Heart right ventricle (tissue), 16 donors: ENCODE measurements around the gene HIF1AN. TPM values are rescaled to one million over a fixed set of nuclear protein-coding genes. Genes with fewer than 3 reads are reported as not detected.
A peak's percentile ranks its signal among the peaks of the same experiment; 100 is the strongest.

Experiments used
- ATAC-seq, 8 donors: fragments of 200-7000 bp; cut with Tn5 transposase; one replicate each; pipeline ENCODE4 v1.9.1; 2020; ENCODE audit warnings: mild to moderate bottlenecking in 8 of 8, moderate library complexity in 8 of 8, moderate number of reproducible peaks in 1 of 8
- DNase-seq, 2 donors: peaks; one replicate each; pipeline ENCODE4 v3.0.0-alpha.2; 2020
- H3K27ac ChIP-seq, 10 donors: fragments of 200-600 bp; sonication (generic) in 2 of 10; one replicate each; pipeline versions ENCODE4 v1.5.0 to v1.8.0; 2020 to 2022; ENCODE audit warnings: mild to moderate bottlenecking in 3 of 10
- H3K27me3 ChIP-seq, 7 donors: fragments of 200-600 bp; one replicate each; pipeline ENCODE4 v1.8.0; 2021 to 2022; ENCODE audit warnings: mild to moderate bottlenecking in 2 of 7
- H3K36me3 ChIP-seq, 9 donors: fragments of 200-600 bp; sonication (generic) in 1 of 9; one replicate each; pipeline versions ENCODE4 v1.5.0 to v1.8.0; 2020 to 2022; ENCODE audit warnings: mild to moderate bottlenecking in 2 of 9
- H3K4me1 ChIP-seq, 9 donors: fragments of 200-600 bp; sonication (generic) in 1 of 9; one replicate each; pipeline versions ENCODE4 v1.5.0 to v1.8.0; 2020 to 2022; ENCODE audit warnings: mild to moderate bottlenecking in 4 of 9
- H3K4me3 ChIP-seq, 10 donors: fragments of 200-600 bp; sonication (generic) in 2 of 10; one replicate each; pipeline versions ENCODE4 v1.5.0 to v1.8.0; 2020 to 2022; ENCODE audit warnings: mild to moderate bottlenecking in 7 of 10, moderate library complexity in 2 of 10
- H3K9me3 ChIP-seq, 11 donors: fragments of 200-600 bp in 10 of 11; sonication (generic) in 2 of 11; one replicate each; pipeline versions ENCODE4 v1.5.0 to v1.8.0; 2013 to 2022; ENCODE audit warnings: mild to moderate bottlenecking in 2 of 11, control low read depth in 1 of 11, moderate library complexity in 1 of 11
- WGBS, 2 donors: extraction: QIAGEN DNeasy Blood & Tissue Kit; methylation state at CpG; one replicate each; pipeline ENCODE4 v1.1.7; 2013; ENCODE audit warnings: inconsistent platforms in 1 of 2; 5-methylcytosine and 5-hydroxymethylcytosine counted together
- intact Hi-C, 10 donors: fragments of 100-400 bp; cut with DNase I; formaldehyde crosslinking; loops; one replicate each; pipeline versions ENCODE4 v1.11.1 to v1.14.2; 2022
- polyA plus RNA-seq, 2 donors: library from polyadenylated mRNA; stranded (reverse); fragments of 200-250 nt; gene quantifications; one replicate each; pipeline ENCODE4 v1.2.3, GENCODE V29; 2013
- total RNA-seq, 10 donors: library from RNA; stranded (reverse); fragmentation: NEBNext Ultra II Directional in 3 of 10; extraction: Animal tissue kit (Norgen Biotek cat#: 25700) in 3 of 10; gene quantifications; one replicate each; pipeline versions ENCODE4 v1.2.1 to v1.2.4, GENCODE V29; 2021 to 2023
- TF ChIP-seq, protein P1 (sequence below), 9 donors: fragments of 200-600 bp; sonication (generic) in 2 of 9; IDR thresholded peaks; one replicate each; pipeline versions ENCODE4 v1.5.0 to v1.8.0; 2021 to 2022; ENCODE audit warnings: antibody characterized with exemption in 9 of 9, mild to moderate bottlenecking in 5 of 9, moderate library complexity in 1 of 9
- donor health status: Arrhythmogenic right ventricular cardiomyopathy.
- donor health status: ischemic (EF 13 %, LVEDD 7.1; RV severe dilation, severe dysfunction).
- donor health status: healthy with polysubstance abuse.
- donor health status: DM: no; HTN: yes; CAD: no.
- donor health status: DM: no; HTN: no; CAD: no.
- donor health status: ischemic (EF 25% LVEDD 6.9; RV normal size, moderate dysfunction).
- donor health status: ischemic (EF 25% LVEDD 5.7; RV mildly dilated, moderate dysfunction).
- donor health status: healthy.
- donor health status: DM: yes; HTN: yes; CAD: no.
- donor health status: Ischemic cardiomyopathy.
- donor health status: ischemic (EF 35%, LVEDD 5.7; RV mildly dilated, moderate dysfunction).
- donor health status: nonischemic (EF 11% LVEDD 7.7; RV severe dilation, severe dysfunction).
- donor health status: DM: yes; HTN: yes; CAD: no.
- donor health status: PGD.
- donor health status: ischemic (EF 29% LVEDD 5.4; RV normal size, mild dysfunction).
- donor health status: nonischemic (EF 23%, LVEDD 6.1; RV moderate dilation, normal function).

HIF1AN gene
- total and polyA plus RNA-seq, 12 donors: 7.1 to 66.8 (median 48.4) TPM

DNA sequence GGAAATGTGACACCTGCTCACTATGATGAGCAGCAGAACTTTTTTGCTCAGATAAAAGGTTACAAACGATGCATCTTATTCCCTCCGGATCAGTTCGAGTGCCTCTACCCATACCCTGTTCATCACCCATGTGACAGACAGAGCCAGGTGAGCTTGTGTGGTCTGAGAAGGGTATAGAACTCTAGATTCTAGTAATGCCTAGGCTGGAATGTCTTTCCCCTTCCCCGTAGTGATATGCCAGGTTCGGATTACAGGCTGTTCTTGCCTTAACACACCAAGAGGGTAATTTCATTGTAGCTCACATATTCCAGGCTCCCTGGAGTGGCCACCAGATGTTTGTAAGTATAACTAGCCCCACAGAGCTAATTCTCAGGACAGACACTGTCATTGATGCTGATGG, 9.2 kb downstream of the HIF1AN start:
- WGBS, 2 donors: 90 to 91% methylated on average over 5 of the region's 5 CpGs
- H3K27me3 ChIP-seq: no peaks in the 10 kb centered on the region
- no peak overlapping the region for H3K4me3 ChIP-seq
- TF ChIP-seq, protein P1, sequence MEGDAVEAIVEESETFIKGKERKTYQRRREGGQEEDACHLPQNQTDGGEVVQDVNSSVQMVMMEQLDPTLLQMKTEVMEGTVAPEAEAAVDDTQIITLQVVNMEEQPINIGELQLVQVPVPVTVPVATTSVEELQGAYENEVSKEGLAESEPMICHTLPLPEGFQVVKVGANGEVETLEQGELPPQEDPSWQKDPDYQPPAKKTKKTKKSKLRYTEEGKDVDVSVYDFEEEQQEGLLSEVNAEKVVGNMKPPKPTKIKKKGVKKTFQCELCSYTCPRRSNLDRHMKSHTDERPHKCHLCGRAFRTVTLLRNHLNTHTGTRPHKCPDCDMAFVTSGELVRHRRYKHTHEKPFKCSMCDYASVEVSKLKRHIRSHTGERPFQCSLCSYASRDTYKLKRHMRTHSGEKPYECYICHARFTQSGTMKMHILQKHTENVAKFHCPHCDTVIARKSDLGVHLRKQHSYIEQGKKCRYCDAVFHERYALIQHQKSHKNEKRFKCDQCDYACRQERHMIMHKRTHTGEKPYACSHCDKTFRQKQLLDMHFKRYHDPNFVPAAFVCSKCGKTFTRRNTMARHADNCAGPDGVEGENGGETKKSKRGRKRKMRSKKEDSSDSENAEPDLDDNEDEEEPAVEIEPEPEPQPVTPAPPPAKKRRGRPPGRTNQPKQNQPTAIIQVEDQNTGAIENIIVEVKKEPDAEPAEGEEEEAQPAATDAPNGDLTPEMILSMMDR (IDR thresholded peaks at IDR 0.05): no peak
- no peaks in the 10 kb centered on the region for H3K4me1 ChIP-seq
- ATAC-seq: no peak
- H3K36me3 ChIP-seq: peaks cover 0 to 100% (median 67%) of the 10 kb centered on the region in 9 donors
- no peaks in the 10 kb centered on the region for H3K9me3 ChIP-seq
- intact Hi-C loops: no loop called here
- no peak overlapping the region for H3K27ac ChIP-seq
- no peak for DNase-seq

DNA sequence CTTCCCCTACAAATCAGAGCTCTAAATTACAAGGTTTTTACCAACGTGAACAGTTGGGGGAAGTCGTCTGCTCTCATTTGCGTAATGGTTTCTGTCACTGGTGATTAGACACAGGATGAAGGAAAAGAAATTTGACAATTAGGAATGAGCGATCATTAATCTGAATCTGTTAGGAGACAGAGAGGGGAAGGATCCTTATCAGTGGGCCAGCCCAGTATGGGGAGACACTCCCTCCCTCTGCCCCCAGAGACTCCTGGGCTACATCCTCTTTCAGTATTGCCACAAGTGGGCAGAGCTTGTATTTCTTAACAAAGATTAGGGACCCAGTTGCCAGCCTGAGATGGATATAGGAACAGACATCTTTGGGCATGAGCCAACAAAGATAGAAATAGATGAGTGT, 15.5 kb downstream of the HIF1AN start:
- ATAC-seq: peak in 1 of 8 donors; percentile 21
- H3K27me3 ChIP-seq: no peaks in the 10 kb centered on the region
- TF ChIP-seq, protein P1 (IDR thresholded peaks at IDR 0.05): no peak
- intact Hi-C loops: loop anchor here in 1 of 10 donors (10.0 kb wide), 1 partner anchor 324 kb away; no protein-coding TSS in a partner anchor
- H3K4me1 ChIP-seq: no peaks in the 10 kb centered on the region
- H3K36me3 ChIP-seq: peaks cover 0 to 87% (median 23%) of the 10 kb centered on the region in 9 donors
- no peak for DNase-seq
- H3K4me3 ChIP-seq: no peak overlapping the region
- no peak overlapping the region for H3K27ac ChIP-seq
- no peaks in the 10 kb centered on the region for H3K9me3 ChIP-seq
- 73 to 77% methylated on average over 4 of the region's 4 CpGs for WGBS, 2 donors

DNA sequence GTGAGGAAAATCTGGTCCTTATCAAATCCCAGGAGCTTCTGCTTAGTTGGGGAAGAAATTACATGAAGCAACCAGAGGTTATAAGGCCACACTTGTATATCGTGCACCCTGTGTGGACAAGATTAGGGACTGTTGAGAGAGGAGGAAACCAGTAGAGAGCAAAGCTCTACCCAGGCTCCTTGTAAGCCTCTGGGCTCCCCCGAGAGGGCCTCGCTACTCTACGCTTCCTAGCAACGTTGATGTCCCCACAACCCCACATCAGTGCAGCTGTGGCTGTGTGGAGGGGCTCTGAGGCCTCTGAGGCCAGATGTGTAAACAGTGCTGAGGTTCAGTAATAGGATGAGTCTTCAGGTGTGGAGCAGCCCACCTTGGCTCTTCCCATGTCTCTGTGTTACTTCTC, 16.0 kb downstream of the HIF1AN start:
- Histone ChIP-seq H3K27me3 (no peaks in the 10 kb centered on the region), H3K27ac (no peak overlapping the region), H3K9me3 (no peaks in the 10 kb centered on the region), H3K4me1 (no peaks in the 10 kb centered on the region), H3K4me3 (no peak overlapping the region), H3K36me3 (peaks cover 0 to 87% (median 19%) of the 10 kb centered on the region in 9 donors)
- DNase-seq: no peak
- intact Hi-C loops: loop anchor here in 1 of 10 donors (10.0 kb wide), 1 partner anchor 323 kb away; no protein-coding TSS in a partner anchor
- no peak for ATAC-seq
- TF ChIP-seq, protein P1 (IDR thresholded peaks at IDR 0.05): no peak
- WGBS, 2 donors: 63 to 66% methylated on average over 5 of the region's 5 CpGs

DNA sequence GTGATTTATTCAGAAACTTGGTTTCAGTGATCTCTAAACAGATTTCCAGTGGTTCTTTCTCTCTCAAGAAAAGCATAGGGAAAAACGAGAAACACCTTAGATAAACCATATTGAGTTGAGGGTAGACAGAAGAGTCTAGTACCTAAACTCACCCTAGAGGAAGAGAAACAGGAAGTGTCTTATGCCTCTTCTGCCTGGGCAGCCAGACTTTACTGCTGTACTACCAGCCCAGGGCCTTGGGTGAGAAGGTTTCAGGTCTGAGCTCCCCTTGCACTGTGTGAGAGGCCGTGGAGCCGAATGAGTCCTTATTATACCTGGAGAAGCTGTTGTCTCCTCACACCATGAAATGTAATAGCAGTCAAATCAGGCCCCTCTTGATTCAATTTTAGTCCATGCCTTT, 18.2 kb downstream of the HIF1AN start:
- WGBS, 2 donors: 96 to 99% methylated on average over 3 of the region's 3 CpGs
- no peaks in the 10 kb centered on the region for H3K9me3 ChIP-seq
- no peak for DNase-seq

More for the DNA sequence above, 18.2 kb downstream of the HIF1AN start:
- TF ChIP-seq, protein P1 (IDR thresholded peaks at IDR 0.05): no peak
- H3K4me3 ChIP-seq: no peak overlapping the region
- H3K36me3 ChIP-seq: peaks cover 0 to 83% (median 0%) of the 10 kb centered on the region in 9 donors
- no peaks in the 10 kb centered on the region for H3K27me3 ChIP-seq
- no peaks in the 10 kb centered on the region for H3K4me1 ChIP-seq
- no peak overlapping the region for H3K27ac ChIP-seq
- intact Hi-C loops: loop anchor here in 1 of 10 donors (10.0 kb wide), 1 partner anchor 321 kb away; no protein-coding TSS in a partner anchor
- ATAC-seq: no peak
